Activated CD4-positive, alpha-beta T cell treated with anti-CD3 and anti-CD28 coated beads, Interleukin-10, Interleukin-2, amounts not matched to agents 100 ng/mL and 50 ng/mL, durations not matched to agents 16 hours and 8 hours (primary cell): ENCODE measurements around the gene BCR.

Experiments
- DNase-seq: peaks from one replicate; pipeline ENCODE4 v3.0.0-alpha.2; 2020

Gene BCR

GRCh38 chr22:23202812-23203451 lies 22.6 kb downstream of the BCR start:
- DNase-seq: no peak

GRCh38 chr22:23203452-23204124 lies 23.3 kb downstream of the BCR start:
- DNase-seq: no peak

- DNase-seq: no peak
Measured at GRCh38 chr22:23204125-23204488, 23.8 kb downstream of the BCR start.

DNA sequence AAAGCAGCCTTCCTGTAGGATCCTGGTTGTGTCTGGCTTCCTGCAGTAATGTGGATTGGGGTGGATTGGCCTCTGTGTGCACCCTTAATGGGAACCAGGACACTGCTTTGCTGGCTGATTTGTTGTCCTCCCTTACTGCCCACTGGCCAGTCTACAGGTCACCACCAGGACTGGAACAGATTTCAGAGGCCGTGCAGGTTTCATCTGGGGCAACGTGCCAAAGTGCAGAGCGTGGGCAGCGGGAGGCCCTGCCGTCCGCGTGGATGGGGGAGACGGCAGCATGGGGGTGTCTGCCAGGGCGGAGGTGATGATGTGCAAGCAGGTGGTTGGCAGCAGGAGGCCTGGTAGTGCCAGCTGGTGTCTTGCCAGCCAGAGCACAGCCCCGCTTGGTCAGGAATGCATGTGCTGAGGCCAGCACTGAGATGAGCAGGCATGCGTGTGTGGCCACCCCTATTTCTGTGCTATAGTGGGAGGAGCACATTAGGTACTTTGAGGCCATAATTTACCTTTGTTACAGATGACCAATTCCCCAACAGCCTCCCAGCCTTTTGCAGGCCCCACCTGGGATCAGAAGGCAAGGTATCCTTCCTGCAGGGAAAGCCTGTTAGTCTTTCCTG lies 24.3 kb downstream of the BCR start:
- DNase-seq: no peak

GRCh38 chr22:23205339-23206049 lies 25.2 kb downstream of the BCR start:
- DNase-seq: no peak

GRCh38 chr22:23206915-23207314 lies 26.6 kb downstream of the BCR start:
- no peak for DNase-seq

- DNase-seq: no peak
Measured at GRCh38 chr22:23207729-23208393, 27.6 kb downstream of the BCR start.

- no peak for DNase-seq
Measured at GRCh38 chr22:23210428-23211170, 30.3 kb downstream of the BCR start.

DNA sequence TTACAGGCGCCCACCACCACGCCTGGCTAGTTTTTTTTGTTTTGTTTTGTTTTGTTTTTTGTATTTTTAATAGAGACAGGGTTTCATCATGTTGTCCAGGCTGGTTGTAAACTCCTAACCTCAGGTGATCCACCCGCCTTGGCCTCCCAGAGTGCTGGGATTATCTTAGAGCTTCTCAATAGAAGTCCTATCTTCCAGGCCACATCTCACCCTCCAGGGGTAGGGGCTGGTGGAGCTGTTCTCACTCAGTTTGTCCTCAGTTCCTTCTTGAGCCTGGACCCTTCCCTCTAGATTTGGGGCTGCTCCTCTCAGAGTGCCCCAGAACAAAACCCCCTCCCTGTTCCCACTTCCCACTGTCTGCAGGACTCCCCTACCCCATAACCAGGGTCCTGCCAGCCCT lies 31.3 kb downstream of the BCR start:
- DNase-seq: no peak

- no peak for DNase-seq
Measured at GRCh38 chr22:23212061-23213021, 32.0 kb downstream of the BCR start.

DNA sequence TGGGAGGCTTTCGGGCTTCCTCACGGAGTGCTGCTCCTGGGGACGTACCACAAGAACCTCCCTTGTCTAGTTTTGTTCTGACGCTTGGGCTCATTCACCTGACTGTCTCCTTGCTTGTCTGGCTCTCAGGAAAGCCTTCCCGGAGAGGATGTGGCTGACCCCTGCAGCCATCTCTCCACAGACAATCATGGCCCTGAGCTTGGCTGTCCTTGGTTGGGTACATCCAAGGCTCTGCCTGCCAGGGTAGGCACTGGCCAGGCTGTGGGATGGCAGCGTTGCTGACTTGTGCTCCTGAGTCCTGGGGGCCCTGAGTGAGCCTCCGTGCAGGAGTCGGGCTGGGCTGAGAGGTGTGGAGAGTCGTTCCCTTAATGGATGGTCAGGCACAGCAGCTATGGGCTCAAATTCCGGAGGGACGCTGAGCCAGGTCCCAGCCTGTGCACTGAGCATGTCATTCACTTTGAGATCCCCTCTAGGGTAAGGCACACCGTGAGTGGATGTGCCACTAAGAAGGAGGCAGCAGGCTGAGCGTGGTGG lies 32.8 kb downstream of the BCR start:
- DNase-seq: no peak

- DNase-seq: no peak
Measured at GRCh38 chr22:23213581-23214334, 33.4 kb downstream of the BCR start.

GRCh38 chr22:23214398-23214797 lies 34.1 kb downstream of the BCR start:
- no peak for DNase-seq

GRCh38 chr22:23215294-23216241 lies 35.3 kb downstream of the BCR start:
- DNase-seq: peak; percentile 35

- peak; percentile 90 for DNase-seq
Measured at GRCh38 chr22:23216461-23217170, 36.3 kb downstream of the BCR start.

GRCh38 chr22:23217171-23218052 lies 37.1 kb downstream of the BCR start:
- DNase-seq: no peak
